A549 (cell line): Measurements from ENCODE around the gene GTF3C1. TPM values are rescaled to one million over a fixed set of nuclear protein-coding genes. Genes with fewer than 3 reads are reported as not detected.

Experiments
- ATAC-seq, 2 experiments: fragments of 200-7000 bp in 1 of 2; fragments of >200 bp in 1 of 2; cut with Nextera tagmentation in 1 of 2; cut with Tn5 transposase in 1 of 2; 3 replicates each; pipeline versions ENCODE4 v1.8.0 to v1.9.1; 2018 to 2020; ENCODE audit warnings: mild to moderate bottlenecking in 1 of 2, moderate library complexity in 1 of 2
- CTCF ChIA-PET: fragments of 300-600 bp; sonication (Branson Sonifier 250); formaldehyde crosslinking; extraction: SDS; loops from one replicate; lab custom pipeline; 2021; ENCODE audit warnings: antibody characterized with exemption, inconsistent platforms; lab: Yijun Ruan, JAX
- POLR2A ChIA-PET: fragments of 350-600 bp; formaldehyde crosslinking; extraction: SDS; loops from one replicate; lab custom pipeline; 2021; ENCODE audit warnings: antibody characterized with exemption, inconsistent platforms; lab: Yijun Ruan, JAX
- DNase-seq, 2 experiments: peaks; one replicate each; pipeline versions ENCODE4 v3.0.0 to v3.0.0-alpha.2; 2011 to 2016; ENCODE audit warnings: low read depth in 1 of 2, low spot score in 1 of 2
- FAIRE-seq: peaks from 2 replicates; lab custom pipeline; 2011; peaks lifted over from hg19 to GRCh38; lab: Jason Lieb, UNC
- H3K27ac ChIP-seq, 2 experiments: fragments of >200 bp; sonication (Bioruptor Twin); formaldehyde crosslinking; 3 replicates each; pipeline ENCODE4 v1.5.1; 2016 to 2017
- H3K4me1 ChIP-seq: fragments of >200 bp; sonication (Bioruptor Twin); formaldehyde crosslinking; 3 replicates; pipeline ENCODE4 v1.6.1; 2016
- H3K4me2 ChIP-seq: fragments of >200 bp; sonication (Bioruptor Twin); formaldehyde crosslinking; 3 replicates; pipeline ENCODE4 v1.6.1; 2016
- H3K4me3 ChIP-seq: fragments of >200 bp; sonication (Bioruptor Twin); formaldehyde crosslinking; 3 replicates; pipeline ENCODE4 v1.5.1; 2016
- H3K9me3 ChIP-seq: fragments of >200 bp; sonication (Bioruptor Twin); formaldehyde crosslinking; 3 replicates; pipeline ENCODE4 v1.6.1; 2016
- BHLHE40 ChIP-seq: IDR thresholded peaks from 2 replicates; pipeline ENCODE4 v1.6.1; 2012; ENCODE audit warnings: low read depth, low read length, inconsistent platforms
- CTCF ChIP-seq: fragments of >200 bp; sonication (Bioruptor Twin); formaldehyde crosslinking; IDR thresholded peaks from 3 replicates; pipeline ENCODE4 v1.5.1; 2016
- E2F6 ChIP-seq: IDR thresholded peaks from 2 replicates; pipeline ENCODE4 v1.6.1; 2012; ENCODE audit warnings: low read depth, borderline replicate concordance
- EHF ChIP-seq: fragments of 250-450 bp; sonication (Bioruptor Pico); IDR thresholded peaks from 2 replicates; pipeline ENCODE4 v1.5.0; 2020; ENCODE audit warnings: mild to moderate bottlenecking
- FOSB ChIP-seq: fragments of 250-450 bp; sonication (Bioruptor Pico); IDR thresholded peaks from 2 replicates; pipeline ENCODE4 v1.5.0; 2020; ENCODE audit warnings: mild to moderate bottlenecking, moderate library complexity
- FOSL2 ChIP-seq, 2 experiments: fragments of 450-650 bp in 1 of 2; fragments of >200 bp in 1 of 2; sonication (Bioruptor Twin) in 1 of 2; formaldehyde crosslinking; IDR thresholded peaks; 2 replicates each; pipeline versions ENCODE4 v1.5.0 to v1.6.1; 2016 to 2020; ENCODE audit warnings: mild to moderate bottlenecking in 1 of 2, moderate library complexity in 1 of 2
- HDAC2 ChIP-seq: fragments of 200-600 bp; sonication (generic); IDR thresholded peaks from 2 replicates; pipeline ENCODE4 v1.6.1; 2016
- HMGXB4 ChIP-seq: fragments of 250-450 bp; sonication (Bioruptor Pico); IDR thresholded peaks from 2 replicates; pipeline ENCODE4 v1.5.0; 2021; ENCODE audit warnings: mild to moderate bottlenecking, moderate library complexity, borderline replicate concordance
- HOXA7 ChIP-seq: fragments of 250-450 bp; sonication (Bioruptor Pico); IDR thresholded peaks from 2 replicates; pipeline ENCODE4 v1.5.0; 2020; ENCODE audit warnings: mild to moderate bottlenecking, moderate library complexity
- HOXB13 ChIP-seq: fragments of 250-450 bp; sonication (Bioruptor Pico); IDR thresholded peaks from 2 replicates; pipeline ENCODE4 v1.5.0; 2020; ENCODE audit warnings: low read depth, mild to moderate bottlenecking, moderate library complexity
- JUNB ChIP-seq: fragments of >200 bp; sonication (Bioruptor Twin); formaldehyde crosslinking; IDR thresholded peaks from 2 replicates; pipeline ENCODE4 v1.6.1; 2016
- KDM5A ChIP-seq: fragments of 200-600 bp; sonication (generic); IDR thresholded peaks from 2 replicates; pipeline ENCODE4 v1.6.1; 2016; ENCODE audit warnings: antibody characterized with exemption, mild to moderate bottlenecking
- MAZ ChIP-seq: fragments of 150-350 bp; IDR thresholded peaks from 2 replicates; pipeline ENCODE4 v1.6.1; 2014; ENCODE audit warnings: antibody characterized with exemption, low read depth, low read length, borderline replicate concordance
- NR3C1 ChIP-seq: fragments of >200 bp; sonication (Bioruptor Twin); formaldehyde crosslinking; IDR thresholded peaks from 3 replicates; pipeline ENCODE4 v1.6.1; 2017
- POLR2A ChIP-seq: IDR thresholded peaks from 2 replicates; pipeline ENCODE4 v1.6.1; 2012; ENCODE audit warnings: mild to moderate bottlenecking, low read length
- RAD21 ChIP-seq, 2 experiments: fragments of >200 bp in 1 of 2; sonication (Bioruptor Twin) in 1 of 2; formaldehyde crosslinking in 1 of 2; IDR thresholded peaks in 1 of 2; conservative IDR thresholded peaks in 1 of 2; 2 replicates in 1 of 2; 3 replicates in 1 of 2; pipeline ENCODE4 v1.6.1; 2012 to 2018; ENCODE audit warnings: inconsistent platforms in 1 of 2
- RNF2 ChIP-seq: fragments of 200-600 bp; sonication (generic); IDR thresholded peaks from 2 replicates; pipeline ENCODE4 v1.6.1; 2016; ENCODE audit warnings: low read depth, mild to moderate bottlenecking, antibody characterized with exemption, moderate library complexity, borderline replicate concordance
- USF2 ChIP-seq: fragments of 450-650 bp; IDR thresholded peaks from 2 replicates; pipeline ENCODE4 v1.6.1; 2014; ENCODE audit warnings: antibody characterized with exemption
- ZFP36 ChIP-seq: fragments of 450-650 bp; IDR thresholded peaks from 2 replicates; pipeline ENCODE4 v1.6.1; 2014; ENCODE audit warnings: borderline replicate concordance; ENCODE audit not compliant: partially characterized antibody
- ZNF302 ChIP-seq: fragments of 250-450 bp; sonication (Bioruptor Pico); IDR thresholded peaks from 2 replicates; pipeline ENCODE4 v1.9.0; 2021; ENCODE audit warnings: inconsistent platforms, mild to moderate bottlenecking, moderate library complexity
- WGBS: methylation state at CpG from one replicate; pipeline ENCODE4 v1.1.6; 2017; ENCODE audit errors: missing lambda C conversion rate; 5-methylcytosine and 5-hydroxymethylcytosine counted together
- polyA plus RNA-seq, 4 experiments: library from polyadenylated mRNA; depleted of rRNA in 3 of 4; stranded (reverse); fragments of >200 nt; fragmentation: RNase III in 1 of 4; extraction: RNeasy Plus Mini Kit Qiagen cat#74134 plus additional on column Dnase treatment in 1 of 4; gene quantifications; 2 replicates in 3 of 4; 3 replicates in 1 of 4; pipeline ENCODE4 v1.2.3, GENCODE V29; 2011 to 2017

GTF3C1 gene
- polyA plus RNA-seq, 2 of the 4 experiments (the other 2 are of a cell fraction), result 41.6 to 54.2 TPM

GRCh38 chr16:27432558-27432957 lies 117.2 kb downstream of the GTF3C1 start:
- Histone ChIP-seq H3K4me1 (no peaks in the 10 kb centered on the region), H3K4me2 (no peak overlapping the region)
- 26% methylated on average over 6 of the region's 6 CpGs for WGBS
- ATAC-seq, result peak; percentile 6 to 25; a peak in 3 of 6 replicates
- CTCF ChIA-PET, result interaction anchor here (1.5 kb wide), 1 partner anchor 26 kb away, joined by 4 read pairs; no protein-coding TSS in a partner anchor
- TF ChIP-seq RAD21 (conservative IDR thresholded peaks at IDR 0.05 in 1 of 2, IDR thresholded peaks at IDR 0.05 in 1 of 2), result no peak
- TF ChIP-seq FOSB (CRISPR knock-in tag), result no peak
- no peak for TF ChIP-seq RNF2
- TF ChIP-seq USF2, result no peak
- no peak for TF ChIP-seq BHLHE40
- TF ChIP-seq, all 56 proteins: peak for 0
- Histone ChIP-seq H3K4me3 (no peak overlapping the region), H3K27ac (0 out of 6 replicates have a peak overlapping the region, but pooled peaks of 1 of the 2 experiments have one; percentile 24), H3K9me3 (no peaks in the 10 kb centered on the region)
- POLR2A ChIA-PET, result no interaction called here
- DNase-seq (no peak), FAIRE-seq (no peak)

- WGBS, result 52% methylated on average over 15 of the region's 15 CpGs
- DNase-seq, result no peak
- Histone ChIP-seq H3K4me2 (no peak overlapping the region), H3K4me3 (no peak overlapping the region), H3K27ac (0 out of 6 replicates have a peak overlapping the region, but pooled peaks of 1 of the 2 experiments have one; percentile 24), H3K4me1 (no peaks in the 10 kb centered on the region), H3K9me3 (no peaks in the 10 kb centered on the region)
- FAIRE-seq, result no peak
- TF ChIP-seq USF2 (no peak), EHF (no peak), FOSB (CRISPR knock-in tag) (no peak), ZFP36 (no peak), HOXA7 (CRISPR knock-in tag) (no peak), KDM5A (no peak), HOXB13 (no peak), HDAC2 (no peak), NR3C1 (no peak), POLR2A (no peak), ZNF302 (no peak), JUNB (no peak), FOSL2 (IDR thresholded peaks at IDR 0.05) (no peak), FOSL2 (CRISPR knock-in tag; IDR thresholded peaks at IDR 0.05) (no peak), HMGXB4 (no peak), MAZ (no peak), E2F6 (no peak), CTCF (no peak)
- ChIA-PET POLR2A (no interaction called here), CTCF (interaction anchor here (1.5 kb wide), 1 partner anchor 27 kb away, joined by 4 read pairs; no protein-coding TSS in a partner anchor)
- ATAC-seq, result peak in 1 of 2 experiments; percentile 47; a peak in 4 of 6 replicates
Observed at GRCh38 chr16:27431773-27432532, 117.8 kb downstream of the GTF3C1 start.
